Skeletal muscle tissue (tissue), 4 donors: ENCODE results near the gene PPP2R2B. TPM values are rescaled to one million over a fixed set of nuclear protein-coding genes. Genes with fewer than 3 reads are reported as not detected.
"Not testable (repeated sequence)": the region's sequence is repeated elsewhere in the genome, so short reads cannot be mapped to it uniquely, and the experiment has no call there.

Source experiments
- H3K27ac ChIP-seq: one replicate; pipeline ENCODE4 v1.7.0; 2013; ENCODE audit warnings: mild to moderate bottlenecking, low read depth, low read length, inconsistent platforms
- H3K27me3 ChIP-seq, 3 donors: one replicate each; pipeline ENCODE4 v1.7.0; 2013; ENCODE audit warnings: low read length in 3 of 3; ENCODE audit not compliant: control insufficient read depth in 3 of 3, insufficient read depth in 3 of 3
- H3K36me3 ChIP-seq, 3 donors: one replicate each; pipeline ENCODE4 v1.7.0; 2013; ENCODE audit warnings: low read length in 3 of 3; ENCODE audit not compliant: control insufficient read depth in 3 of 3, insufficient read depth in 3 of 3
- H3K4me1 ChIP-seq, 3 donors: one replicate each; pipeline ENCODE4 v1.7.0; 2013; ENCODE audit warnings: low read length in 3 of 3, mild to moderate bottlenecking in 3 of 3; ENCODE audit not compliant: control insufficient read depth in 3 of 3, insufficient read depth in 3 of 3
- H3K4me3 ChIP-seq, 3 donors: one replicate each; pipeline ENCODE4 v1.7.0; 2013; ENCODE audit warnings: low read length in 3 of 3
- H3K9ac ChIP-seq, 3 donors: one replicate each; pipeline ENCODE4 v1.7.0; 2013; ENCODE audit warnings: low read length in 3 of 3, mild to moderate bottlenecking in 3 of 3, moderate library complexity in 2 of 3, low read depth in 1 of 3
- H3K9me3 ChIP-seq, 3 donors: one replicate each; pipeline ENCODE4 v1.7.0; 2013; ENCODE audit warnings: low read length in 3 of 3; ENCODE audit not compliant: control insufficient read depth in 3 of 3
- total RNA-seq: library from RNA; depleted of rRNA; stranded (reverse); fragments of >200 nt; gene quantifications from one replicate; pipeline ENCODE4 v1.2.3, GENCODE V29; 2014
- donor health status: Osteomylitis.

PPP2R2B gene
- total RNA-seq, 1 donor from 2014 or later: 4.7 TPM

- Histone ChIP-seq H3K27ac (no peak overlapping the region), H3K4me1 (no peaks in the 10 kb centered on the region), H3K9ac (no peak overlapping the region), H3K4me3 (no peak overlapping the region), H3K36me3 (no peaks in the 10 kb centered on the region), H3K9me3 (no peaks in the 10 kb centered on the region), H3K27me3 (no peaks in the 10 kb centered on the region)
Measured at GRCh38 chr5:146618434-146618833, 260.1 kb downstream of the PPP2R2B start.

GRCh38 chr5:146609731-146610130, 268.8 kb downstream of the PPP2R2B start:
- H3K4me3 ChIP-seq, H3K9me3 ChIP-seq, H3K27me3 ChIP-seq, H3K27ac ChIP-seq, H3K36me3 ChIP-seq, H3K9ac ChIP-seq, H3K4me1 ChIP-seq: not testable (repeated sequence)

GRCh38 chr5:146607659-146608332, 270.8 kb downstream of the PPP2R2B start:
- no peaks in the 10 kb centered on the region for H3K36me3 ChIP-seq
- H3K27me3 ChIP-seq: no peaks in the 10 kb centered on the region
- no peaks in the 10 kb centered on the region for H3K4me1 ChIP-seq
- no peak overlapping the region for H3K9ac ChIP-seq
- H3K9me3 ChIP-seq: no peaks in the 10 kb centered on the region
- no peak overlapping the region for H3K4me3 ChIP-seq
- no peak overlapping the region for H3K27ac ChIP-seq

- no peaks in the 10 kb centered on the region for H3K27me3 ChIP-seq
- H3K27ac ChIP-seq: no peak overlapping the region
- H3K4me1 ChIP-seq: no peaks in the 10 kb centered on the region
- H3K36me3 ChIP-seq: no peaks in the 10 kb centered on the region
- H3K9me3 ChIP-seq: no peaks in the 10 kb centered on the region
- no peak overlapping the region for H3K9ac ChIP-seq
- H3K4me3 ChIP-seq: no peak overlapping the region
Measured at GRCh38 chr5:146606893-146607292, 271.7 kb downstream of the PPP2R2B start.

GRCh38 chr5:146600376-146600775, 278.2 kb downstream of the PPP2R2B start:
- H3K9me3 ChIP-seq: no peaks in the 10 kb centered on the region
- no peak overlapping the region for H3K27ac ChIP-seq
- H3K27me3 ChIP-seq: peaks cover 0 to 3% (median 0%) of the 10 kb centered on the region in 3 donors
- no peaks in the 10 kb centered on the region for H3K4me1 ChIP-seq
- H3K4me3 ChIP-seq: no peak overlapping the region
- no peak overlapping the region for H3K9ac ChIP-seq
- no peaks in the 10 kb centered on the region for H3K36me3 ChIP-seq

GRCh38 chr5:146599261-146599660, 279.3 kb downstream of the PPP2R2B start:
- no peak overlapping the region for H3K4me3 ChIP-seq
- no peak overlapping the region for H3K27ac ChIP-seq
- peaks cover 0 to 3% (median 0%) of the 10 kb centered on the region in 3 donors for H3K27me3 ChIP-seq
- no peak overlapping the region for H3K9ac ChIP-seq
- H3K36me3 ChIP-seq: no peaks in the 10 kb centered on the region
- no peaks in the 10 kb centered on the region for H3K4me1 ChIP-seq
- no peaks in the 10 kb centered on the region for H3K9me3 ChIP-seq

GRCh38 chr5:146595088-146595487, 283.5 kb downstream of the PPP2R2B start:
- Histone ChIP-seq H3K27me3 (peaks cover 0 to 3% (median 0%) of the 10 kb centered on the region in 3 donors), H3K4me1 (no peaks in the 10 kb centered on the region), H3K36me3 (no peaks in the 10 kb centered on the region), H3K27ac (no peak overlapping the region), H3K9me3 (no peaks in the 10 kb centered on the region), H3K4me3 (no peak overlapping the region), H3K9ac (no peak overlapping the region)

GRCh38 chr5:146592352-146592751, 286.2 kb downstream of the PPP2R2B start:
- no peaks in the 10 kb centered on the region for H3K4me1 ChIP-seq
- H3K36me3 ChIP-seq: no peaks in the 10 kb centered on the region
- H3K9ac ChIP-seq: no peak overlapping the region
- H3K27ac ChIP-seq: no peak overlapping the region
- no peaks in the 10 kb centered on the region for H3K9me3 ChIP-seq
- no peak overlapping the region for H3K4me3 ChIP-seq
- H3K27me3 ChIP-seq: peaks cover 0 to 3% (median 0%) of the 10 kb centered on the region in 3 donors

- Histone ChIP-seq H3K36me3 (no peaks in the 10 kb centered on the region), H3K27me3 (no peaks in the 10 kb centered on the region), H3K9ac (no peak overlapping the region), H3K9me3 (no peaks in the 10 kb centered on the region), H3K4me1 (no peaks in the 10 kb centered on the region), H3K27ac (no peak overlapping the region), H3K4me3 (no peak overlapping the region)
Measured at GRCh38 chr5:146589028-146589345, 289.6 kb downstream of the PPP2R2B start.

GRCh38 chr5:146588331-146589027, 290.1 kb downstream of the PPP2R2B start:
- no peaks in the 10 kb centered on the region for H3K4me1 ChIP-seq
- no peak overlapping the region for H3K27ac ChIP-seq

More at GRCh38 chr5:146588331-146589027, 290.1 kb downstream of the PPP2R2B start:
- H3K36me3 ChIP-seq: no peaks in the 10 kb centered on the region
- H3K9me3 ChIP-seq: no peaks in the 10 kb centered on the region
- H3K27me3 ChIP-seq: no peaks in the 10 kb centered on the region
- no peak overlapping the region for H3K9ac ChIP-seq
- no peak overlapping the region for H3K4me3 ChIP-seq
